ENCODE measurements around the gene RIN3.

DNA sequence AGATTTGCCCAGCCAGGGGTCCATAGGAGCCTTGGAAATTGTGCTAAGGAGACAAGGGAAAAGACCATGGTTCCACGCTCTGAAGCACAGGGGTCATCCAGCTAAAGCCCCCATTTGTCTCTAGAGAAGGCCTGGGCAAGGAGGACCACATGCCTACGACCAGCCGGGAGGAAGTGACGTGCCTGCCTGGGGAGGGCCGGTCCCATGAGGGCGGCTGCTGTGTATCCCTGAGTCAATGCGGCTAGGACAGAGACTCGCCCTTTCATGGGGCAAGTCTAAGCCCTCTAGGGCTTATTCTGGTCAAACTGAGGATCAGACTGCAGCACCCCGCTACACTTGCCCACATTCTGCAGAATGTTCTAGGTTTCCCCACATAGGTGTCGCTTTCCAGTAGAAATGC, 20.6 kb upstream of the RIN3 start:
- TF ChIP-seq, protein P1, sequence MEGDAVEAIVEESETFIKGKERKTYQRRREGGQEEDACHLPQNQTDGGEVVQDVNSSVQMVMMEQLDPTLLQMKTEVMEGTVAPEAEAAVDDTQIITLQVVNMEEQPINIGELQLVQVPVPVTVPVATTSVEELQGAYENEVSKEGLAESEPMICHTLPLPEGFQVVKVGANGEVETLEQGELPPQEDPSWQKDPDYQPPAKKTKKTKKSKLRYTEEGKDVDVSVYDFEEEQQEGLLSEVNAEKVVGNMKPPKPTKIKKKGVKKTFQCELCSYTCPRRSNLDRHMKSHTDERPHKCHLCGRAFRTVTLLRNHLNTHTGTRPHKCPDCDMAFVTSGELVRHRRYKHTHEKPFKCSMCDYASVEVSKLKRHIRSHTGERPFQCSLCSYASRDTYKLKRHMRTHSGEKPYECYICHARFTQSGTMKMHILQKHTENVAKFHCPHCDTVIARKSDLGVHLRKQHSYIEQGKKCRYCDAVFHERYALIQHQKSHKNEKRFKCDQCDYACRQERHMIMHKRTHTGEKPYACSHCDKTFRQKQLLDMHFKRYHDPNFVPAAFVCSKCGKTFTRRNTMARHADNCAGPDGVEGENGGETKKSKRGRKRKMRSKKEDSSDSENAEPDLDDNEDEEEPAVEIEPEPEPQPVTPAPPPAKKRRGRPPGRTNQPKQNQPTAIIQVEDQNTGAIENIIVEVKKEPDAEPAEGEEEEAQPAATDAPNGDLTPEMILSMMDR (IDR thresholded peaks at IDR 0.05): no peak
- TF ChIP-seq POLR2A (IDR thresholded peaks at IDR 0.05): no peak
